GM21360 (cell line): ENCODE results near the gene SLC28A1.
"Not testable (repeated sequence)": the region's sequence is repeated elsewhere in the genome, so short reads cannot be mapped to it uniquely, and the experiment has no call there.

Experiments used
- ATAC-seq: cut with Tn5 transposase; IDR thresholded peaks from one replicate; pipeline ENCODE4 v1.9.1; 2021; ENCODE audit warnings: mild to moderate bottlenecking, moderate library complexity; ENCODE audit not compliant: unreplicated experiment

SLC28A1 gene

GRCh38 chr15:84883916-84884781 is at the start of gene SLC28A1:
Gene SLC28A1, plus strand, starts transcription at chr15:84884662. Its CDS starts 3,099 bp downstream, at chr15:84887761.
- no peak for ATAC-seq

- no peak for ATAC-seq
Measured at GRCh38 chr15:84834969-84835368, 49.5 kb upstream of the SLC28A1 start.

- ATAC-seq = no peak
Measured at GRCh38 chr15:84835661-84836337, 48.7 kb upstream of the SLC28A1 start.

GRCh38 chr15:84836844-84837243 is 47.6 kb upstream of the SLC28A1 start:
- ATAC-seq = no peak

- ATAC-seq = no peak
Measured at GRCh38 chr15:84839714-84840113, 44.7 kb upstream of the SLC28A1 start.

- ATAC-seq = no peak
Measured at GRCh38 chr15:84840255-84840654, 44.2 kb upstream of the SLC28A1 start.

GRCh38 chr15:84840741-84841429 is 43.6 kb upstream of the SLC28A1 start:
- no peak for ATAC-seq

- ATAC-seq = no peak
Measured at GRCh38 chr15:84842781-84843180, 41.7 kb upstream of the SLC28A1 start.

- ATAC-seq = no peak
Measured at GRCh38 chr15:84844964-84845363, 39.5 kb upstream of the SLC28A1 start.

- not testable (repeated sequence) for ATAC-seq
Measured at GRCh38 chr15:84845631-84846030, 38.8 kb upstream of the SLC28A1 start.

GRCh38 chr15:84846269-84846668 is 38.2 kb upstream of the SLC28A1 start:
- no peak for ATAC-seq

GRCh38 chr15:84847382-84847781 is 37.1 kb upstream of the SLC28A1 start:
- ATAC-seq = no peak

- no peak for ATAC-seq
Measured at GRCh38 chr15:84852212-84852611, 32.2 kb upstream of the SLC28A1 start.

GRCh38 chr15:84855136-84855535 is 29.3 kb upstream of the SLC28A1 start:
- no peak for ATAC-seq

GRCh38 chr15:84855765-84856164 is 28.7 kb upstream of the SLC28A1 start:
- ATAC-seq = no peak

- no peak for ATAC-seq
Measured at GRCh38 chr15:84856731-84857417, 27.6 kb upstream of the SLC28A1 start.

- no peak for ATAC-seq
Measured at GRCh38 chr15:84857418-84858004, 27.0 kb upstream of the SLC28A1 start.

GRCh38 chr15:84858231-84858630 is 26.2 kb upstream of the SLC28A1 start:
- ATAC-seq = no peak

- no peak for ATAC-seq
Measured at GRCh38 chr15:84859144-84859543, 25.3 kb upstream of the SLC28A1 start.

GRCh38 chr15:84859651-84860050 is 24.8 kb upstream of the SLC28A1 start:
- no peak for ATAC-seq

GRCh38 chr15:84861781-84862180 is 22.7 kb upstream of the SLC28A1 start:
- ATAC-seq = no peak
